ACC112 (cell line): Measurements from ENCODE around the gene PSAT1.

Experiments used
- H2AFZ ChIP-seq: fragments of 200-600 bp; sonication (generic); one replicate; pipeline ENCODE4 v1.6.0; 2017; ENCODE audit warnings: antibody characterized with exemption, low read length; ENCODE audit not compliant: unreplicated experiment
- H3K27ac ChIP-seq: fragments of 200-600 bp; sonication (generic); 2 replicates; pipeline ENCODE4 v1.5.1; 2014; ENCODE audit warnings: low read depth, mild to moderate bottlenecking, antibody characterized with exemption, low read length, moderate library complexity
- H3K27me3 ChIP-seq: fragments of 200-600 bp; sonication (generic); 2 replicates; pipeline ENCODE4 v1.6.1; 2014; ENCODE audit warnings: mild to moderate bottlenecking, antibody characterized with exemption, low read length, moderate library complexity, mixed read lengths; ENCODE audit not compliant: insufficient read depth
- H3K36me3 ChIP-seq: fragments of 200-600 bp; sonication (generic); 2 replicates; pipeline ENCODE4 v1.6.1; 2016; ENCODE audit warnings: mild to moderate bottlenecking, antibody characterized with exemption, low read length, moderate library complexity, mixed read lengths; ENCODE audit not compliant: insufficient read depth
- H3K4me1 ChIP-seq: fragments of 200-600 bp; sonication (generic); one replicate; pipeline ENCODE4 v1.6.1; 2016; ENCODE audit warnings: low read length, mixed read lengths; ENCODE audit not compliant: insufficient read depth, unreplicated experiment, control insufficient read depth
- H3K4me3 ChIP-seq: fragments of 200-600 bp; sonication (generic); 2 replicates; pipeline ENCODE4 v1.5.1; 2014; ENCODE audit warnings: mild to moderate bottlenecking, low read depth, low read length
- H3K79me2 ChIP-seq: fragments of 200-600 bp; sonication (generic); one replicate; pipeline ENCODE4 v1.6.0; 2016; ENCODE audit warnings: low read length; ENCODE audit not compliant: control insufficient read depth, unreplicated experiment, insufficient read depth

Gene PSAT1

GRCh38 chr9:78304357-78304756, 7.4 kb downstream of the PSAT1 start:
- Histone ChIP-seq H3K27ac (no peak overlapping the region), H3K27me3 (no peaks in the 10 kb centered on the region), H3K4me1 (no peaks in the 10 kb centered on the region), H3K36me3 (no peaks in the 10 kb centered on the region), H3K4me3 (no peak overlapping the region), H2AFZ (no peak overlapping the region), H3K79me2 (no peaks in the 10 kb centered on the region)

GRCh38 chr9:78306222-78307076, 9.5 kb downstream of the PSAT1 start:
- H3K27me3 ChIP-seq: no peaks in the 10 kb centered on the region
- no peaks in the 10 kb centered on the region for H3K79me2 ChIP-seq
- no peak overlapping the region for H3K27ac ChIP-seq
- no peaks in the 10 kb centered on the region for H3K36me3 ChIP-seq
- H3K4me1 ChIP-seq: no peaks in the 10 kb centered on the region
- no peak overlapping the region for H3K4me3 ChIP-seq
- H2AFZ ChIP-seq: no peak overlapping the region

GRCh38 chr9:78307360-78307759, 10.4 kb downstream of the PSAT1 start:
- Histone ChIP-seq H3K36me3 (no peaks in the 10 kb centered on the region), H2AFZ (no peak overlapping the region), H3K79me2 (no peaks in the 10 kb centered on the region), H3K27ac (no peak overlapping the region), H3K4me1 (no peaks in the 10 kb centered on the region), H3K4me3 (no peak overlapping the region), H3K27me3 (no peaks in the 10 kb centered on the region)

GRCh38 chr9:78309066-78309465, 12.1 kb downstream of the PSAT1 start:
- Histone ChIP-seq H3K36me3 (no peaks in the 10 kb centered on the region), H3K4me1 (no peaks in the 10 kb centered on the region), H3K27me3 (no peaks in the 10 kb centered on the region), H2AFZ (no peak overlapping the region), H3K4me3 (no peak overlapping the region), H3K79me2 (no peaks in the 10 kb centered on the region), H3K27ac (no peak overlapping the region)

GRCh38 chr9:78311075-78311474, 14.2 kb downstream of the PSAT1 start:
- H3K79me2 ChIP-seq: no peaks in the 10 kb centered on the region
- no peaks in the 10 kb centered on the region for H3K27me3 ChIP-seq
- H3K36me3 ChIP-seq: no peaks in the 10 kb centered on the region
- no peak overlapping the region for H3K4me3 ChIP-seq
- H2AFZ ChIP-seq: no peak overlapping the region
- H3K27ac ChIP-seq: no peak overlapping the region
- no peaks in the 10 kb centered on the region for H3K4me1 ChIP-seq

GRCh38 chr9:78311886-78312524, 15.1 kb downstream of the PSAT1 start:
- Histone ChIP-seq H3K36me3 (no peaks in the 10 kb centered on the region), H3K79me2 (no peaks in the 10 kb centered on the region), H2AFZ (no peak overlapping the region), H3K4me3 (no peak overlapping the region), H3K27ac (no peak overlapping the region), H3K27me3 (no peaks in the 10 kb centered on the region), H3K4me1 (no peaks in the 10 kb centered on the region)

GRCh38 chr9:78314550-78314949, 17.6 kb downstream of the PSAT1 start:
- no peaks in the 10 kb centered on the region for H3K4me1 ChIP-seq
- no peak overlapping the region for H3K27ac ChIP-seq
- H3K4me3 ChIP-seq: no peak overlapping the region
- 0 out of 2 replicates have a peak, but pooled peaks cover 3% of the 10 kb centered on the region for H3K36me3 ChIP-seq
- no peaks in the 10 kb centered on the region for H3K79me2 ChIP-seq
- no peak overlapping the region for H2AFZ ChIP-seq
- no peaks in the 10 kb centered on the region for H3K27me3 ChIP-seq

- Histone ChIP-seq H3K36me3 (0 out of 2 replicates have a peak, but pooled peaks cover 4% of the 10 kb centered on the region), H2AFZ (no peak overlapping the region), H3K4me1 (no peaks in the 10 kb centered on the region), H3K27me3 (no peaks in the 10 kb centered on the region), H3K79me2 (no peaks in the 10 kb centered on the region), H3K27ac (no peak overlapping the region), H3K4me3 (no peak overlapping the region)
Observed at GRCh38 chr9:78314953-78315870, 18.3 kb downstream of the PSAT1 start.

GRCh38 chr9:78316166-78316892, 19.4 kb downstream of the PSAT1 start:
- Histone ChIP-seq H2AFZ (no peak overlapping the region), H3K4me3 (no peak overlapping the region), H3K79me2 (no peaks in the 10 kb centered on the region), H3K27me3 (no peaks in the 10 kb centered on the region), H3K27ac (no peak overlapping the region), H3K4me1 (no peaks in the 10 kb centered on the region), H3K36me3 (0 out of 2 replicates have a peak, but pooled peaks cover 4% of the 10 kb centered on the region)
